Adrenal gland (tissue), 5 donors: Measurements from ENCODE around the gene AGXT.

Source experiments
- POLR2A ChIP-seq, 2 donors: fragments of 450-650 bp; IDR thresholded peaks; one replicate each; pipeline ENCODE4 v1.6.1; 2017; ENCODE audit warnings: antibody characterized with exemption in 2 of 2, mild to moderate bottlenecking in 2 of 2, moderate library complexity in 1 of 2
- TF ChIP-seq, protein P1 (sequence below), 6 experiments: fragments of 450-650 bp in 4 of 6; fragments of 200-600 bp in 2 of 6; sonication (generic) in 1 of 6; IDR thresholded peaks; 1 replicate in 5 of 6; 2 replicates in 1 of 6; pipeline versions ENCODE4 v1.5.1 to v1.8.0; 2016 to 2021; ENCODE audit warnings: antibody characterized with exemption in 6 of 6, mild to moderate bottlenecking in 2 of 6, moderate library complexity in 1 of 6
- donor health status: DM: no; HTN: no; CAD: no.

DNA sequence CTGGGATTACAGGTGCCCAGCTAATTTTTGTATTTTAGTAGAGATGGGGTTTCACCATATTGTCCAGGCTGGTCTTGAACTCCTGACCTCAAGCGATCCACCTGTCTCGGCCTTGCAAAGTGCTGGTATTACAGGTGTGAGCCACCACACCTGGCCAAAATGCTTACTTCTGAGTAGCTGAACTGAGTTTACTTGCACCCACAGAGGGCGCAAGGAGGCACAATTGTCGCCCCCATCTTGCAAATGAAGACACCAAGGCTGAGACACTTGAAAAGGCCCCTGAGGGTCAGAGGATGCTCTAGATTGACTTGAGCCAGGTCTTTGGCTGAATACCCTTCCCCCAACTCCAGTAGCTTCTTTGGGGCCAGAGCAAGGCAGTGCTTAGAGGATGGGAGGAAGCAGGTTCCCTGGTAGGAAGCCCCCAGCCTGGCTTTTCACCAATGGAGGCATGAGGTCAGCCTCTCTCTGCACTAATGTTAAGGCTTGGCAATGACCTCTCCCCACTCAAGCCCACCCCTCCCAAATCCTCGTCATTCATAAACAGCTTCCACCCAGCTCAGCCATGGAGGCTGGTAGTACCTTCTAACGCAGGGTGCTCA, 34.1 kb upstream of the AGXT start:
- TF ChIP-seq, protein P1, sequence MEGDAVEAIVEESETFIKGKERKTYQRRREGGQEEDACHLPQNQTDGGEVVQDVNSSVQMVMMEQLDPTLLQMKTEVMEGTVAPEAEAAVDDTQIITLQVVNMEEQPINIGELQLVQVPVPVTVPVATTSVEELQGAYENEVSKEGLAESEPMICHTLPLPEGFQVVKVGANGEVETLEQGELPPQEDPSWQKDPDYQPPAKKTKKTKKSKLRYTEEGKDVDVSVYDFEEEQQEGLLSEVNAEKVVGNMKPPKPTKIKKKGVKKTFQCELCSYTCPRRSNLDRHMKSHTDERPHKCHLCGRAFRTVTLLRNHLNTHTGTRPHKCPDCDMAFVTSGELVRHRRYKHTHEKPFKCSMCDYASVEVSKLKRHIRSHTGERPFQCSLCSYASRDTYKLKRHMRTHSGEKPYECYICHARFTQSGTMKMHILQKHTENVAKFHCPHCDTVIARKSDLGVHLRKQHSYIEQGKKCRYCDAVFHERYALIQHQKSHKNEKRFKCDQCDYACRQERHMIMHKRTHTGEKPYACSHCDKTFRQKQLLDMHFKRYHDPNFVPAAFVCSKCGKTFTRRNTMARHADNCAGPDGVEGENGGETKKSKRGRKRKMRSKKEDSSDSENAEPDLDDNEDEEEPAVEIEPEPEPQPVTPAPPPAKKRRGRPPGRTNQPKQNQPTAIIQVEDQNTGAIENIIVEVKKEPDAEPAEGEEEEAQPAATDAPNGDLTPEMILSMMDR (IDR thresholded peaks at IDR 0.05): no peak
- TF ChIP-seq POLR2A (IDR thresholded peaks at IDR 0.05): no peak
